A549 (cell line): Measurements from ENCODE around the gene LMOD1. TPM values are rescaled to one million over a fixed set of nuclear protein-coding genes. Genes with fewer than 3 reads are reported as not detected.

Experiments used
- ATAC-seq, 2 experiments: fragments of 200-7000 bp in 1 of 2; fragments of >200 bp in 1 of 2; cut with Nextera tagmentation in 1 of 2; cut with Tn5 transposase in 1 of 2; 3 replicates each; pipeline versions ENCODE4 v1.8.0 to v1.9.1; 2018 to 2020; ENCODE audit warnings: mild to moderate bottlenecking in 1 of 2, moderate library complexity in 1 of 2
- CTCF ChIA-PET: fragments of 300-600 bp; sonication (Branson Sonifier 250); formaldehyde crosslinking; extraction: SDS; loops from one replicate; lab custom pipeline; 2021; ENCODE audit warnings: antibody characterized with exemption, inconsistent platforms; lab: Yijun Ruan, JAX
- POLR2A ChIA-PET: fragments of 350-600 bp; formaldehyde crosslinking; extraction: SDS; loops from one replicate; lab custom pipeline; 2021; ENCODE audit warnings: antibody characterized with exemption, inconsistent platforms; lab: Yijun Ruan, JAX
- DNase-seq, 2 experiments: peaks; one replicate each; pipeline versions ENCODE4 v3.0.0 to v3.0.0-alpha.2; 2011 to 2016; ENCODE audit warnings: low read depth in 1 of 2, low spot score in 1 of 2
- FAIRE-seq: peaks from 2 replicates; lab custom pipeline; 2011; peaks lifted over from hg19 to GRCh38; lab: Jason Lieb, UNC
- H3K27ac ChIP-seq, 2 experiments: fragments of >200 bp; sonication (Bioruptor Twin); formaldehyde crosslinking; 3 replicates each; pipeline ENCODE4 v1.5.1; 2016 to 2017
- H3K4me1 ChIP-seq: fragments of >200 bp; sonication (Bioruptor Twin); formaldehyde crosslinking; 3 replicates; pipeline ENCODE4 v1.6.1; 2016
- H3K4me2 ChIP-seq: fragments of >200 bp; sonication (Bioruptor Twin); formaldehyde crosslinking; 3 replicates; pipeline ENCODE4 v1.6.1; 2016
- H3K4me3 ChIP-seq: fragments of >200 bp; sonication (Bioruptor Twin); formaldehyde crosslinking; 3 replicates; pipeline ENCODE4 v1.5.1; 2016
- H3K9me3 ChIP-seq: fragments of >200 bp; sonication (Bioruptor Twin); formaldehyde crosslinking; 3 replicates; pipeline ENCODE4 v1.6.1; 2016
- BHLHE40 ChIP-seq: IDR thresholded peaks from 2 replicates; pipeline ENCODE4 v1.6.1; 2012; ENCODE audit warnings: low read depth, low read length, inconsistent platforms
- CBX2 ChIP-seq: fragments of 200-600 bp; sonication (generic); IDR thresholded peaks from 2 replicates; pipeline ENCODE4 v1.6.1; 2016; ENCODE audit warnings: low read depth, mild to moderate bottlenecking, borderline replicate concordance
- CHD2 ChIP-seq: fragments of 150-350 bp; IDR thresholded peaks from 2 replicates; pipeline ENCODE4 v1.6.1; 2014; ENCODE audit warnings: low read length; ENCODE audit not compliant: partially characterized antibody
- CHD4 ChIP-seq: fragments of 200-600 bp; sonication (generic); IDR thresholded peaks from 2 replicates; pipeline ENCODE4 v1.6.1; 2016; ENCODE audit warnings: antibody characterized with exemption, mild to moderate bottlenecking, borderline replicate concordance
- ESRRA ChIP-seq: fragments of 150-350 bp; IDR thresholded peaks from 2 replicates; pipeline ENCODE4 v1.6.1; 2014; ENCODE audit warnings: mild to moderate bottlenecking, low read length, borderline replicate concordance
- FOSB ChIP-seq: fragments of 250-450 bp; sonication (Bioruptor Pico); IDR thresholded peaks from 2 replicates; pipeline ENCODE4 v1.5.0; 2020; ENCODE audit warnings: mild to moderate bottlenecking, moderate library complexity
- FOXS1 ChIP-seq: fragments of 250-450 bp; sonication (Bioruptor Pico); IDR thresholded peaks from 2 replicates; pipeline ENCODE4 v1.5.0; 2020; ENCODE audit warnings: mild to moderate bottlenecking, moderate library complexity
- HES2 ChIP-seq: fragments of >200 bp; sonication (Bioruptor Twin); formaldehyde crosslinking; IDR thresholded peaks from 2 replicates; pipeline ENCODE4 v1.6.1; 2016
- HEYL ChIP-seq: fragments of 250-450 bp; sonication (Bioruptor Pico); IDR thresholded peaks from 2 replicates; pipeline ENCODE4 v1.8.0; 2021; ENCODE audit warnings: mild to moderate bottlenecking, moderate library complexity
- HOXB13 ChIP-seq: fragments of 250-450 bp; sonication (Bioruptor Pico); IDR thresholded peaks from 2 replicates; pipeline ENCODE4 v1.5.0; 2020; ENCODE audit warnings: low read depth, mild to moderate bottlenecking, moderate library complexity
- HOXB5 ChIP-seq: fragments of 250-450 bp; sonication (Bioruptor Pico); IDR thresholded peaks from 2 replicates; pipeline ENCODE4 v1.5.0; 2020; ENCODE audit warnings: mild to moderate bottlenecking, moderate library complexity
- JUN ChIP-seq, 2 experiments: fragments of >200 bp; sonication (Bioruptor Twin); formaldehyde crosslinking; IDR thresholded peaks; 2 replicates in 1 of 2; 3 replicates in 1 of 2; pipeline ENCODE4 v1.6.1; 2016 to 2017
- JUNB ChIP-seq: fragments of >200 bp; sonication (Bioruptor Twin); formaldehyde crosslinking; IDR thresholded peaks from 2 replicates; pipeline ENCODE4 v1.6.1; 2016
- KDM5A ChIP-seq: fragments of 200-600 bp; sonication (generic); IDR thresholded peaks from 2 replicates; pipeline ENCODE4 v1.6.1; 2016; ENCODE audit warnings: antibody characterized with exemption, mild to moderate bottlenecking
- MAFK ChIP-seq: fragments of 450-650 bp; IDR thresholded peaks from 2 replicates; pipeline ENCODE4 v1.6.1; 2014; ENCODE audit not compliant: partially characterized antibody
- NPAS2 ChIP-seq: fragments of 250-450 bp; sonication (Bioruptor Pico); IDR thresholded peaks from 2 replicates; pipeline ENCODE4 v1.8.0; 2022; ENCODE audit warnings: mild to moderate bottlenecking, moderate library complexity, borderline replicate concordance
- NR3C1 ChIP-seq: fragments of >200 bp; sonication (Bioruptor Twin); formaldehyde crosslinking; IDR thresholded peaks from 3 replicates; pipeline ENCODE4 v1.6.1; 2017
- PHF8 ChIP-seq: fragments of 200-600 bp; sonication (generic); IDR thresholded peaks from 2 replicates; pipeline ENCODE4 v1.6.1; 2016; ENCODE audit warnings: low read depth, mild to moderate bottlenecking, antibody characterized with exemption, moderate library complexity, borderline replicate concordance
- POLR2A ChIP-seq: IDR thresholded peaks from 2 replicates; pipeline ENCODE4 v1.6.1; 2012; ENCODE audit warnings: mild to moderate bottlenecking, low read length
- POLR2AphosphoS2 ChIP-seq: conservative IDR thresholded peaks from 2 replicates; pipeline ENCODE4 v1.6.1; 2012; ENCODE audit warnings: low read length, improper control_type of control experiment, inconsistent platforms
- RFX5 ChIP-seq: fragments of 450-650 bp; IDR thresholded peaks from 2 replicates; pipeline ENCODE4 v1.7.1; 2014; ENCODE audit warnings: antibody characterized with exemption, mild to moderate bottlenecking, moderate library complexity
- RNF2 ChIP-seq: fragments of 200-600 bp; sonication (generic); IDR thresholded peaks from 2 replicates; pipeline ENCODE4 v1.6.1; 2016; ENCODE audit warnings: low read depth, mild to moderate bottlenecking, antibody characterized with exemption, moderate library complexity, borderline replicate concordance
- SREBF2 ChIP-seq: fragments of 450-650 bp; IDR thresholded peaks from 2 replicates; pipeline ENCODE4 v1.6.1; 2014; ENCODE audit warnings: mild to moderate bottlenecking, moderate library complexity
- TFCP2L1 ChIP-seq: fragments of 250-450 bp; sonication (Bioruptor Pico); IDR thresholded peaks from 2 replicates; pipeline ENCODE4 v1.5.0; 2021; ENCODE audit warnings: mild to moderate bottlenecking
- TP53 ChIP-seq: fragments of 250-450 bp; sonication (Bioruptor Pico); IDR thresholded peaks from 2 replicates; pipeline ENCODE4 v1.5.0; 2021; ENCODE audit warnings: mild to moderate bottlenecking, moderate library complexity
- ZSCAN20 ChIP-seq: fragments of 250-450 bp; sonication (Bioruptor Pico); IDR thresholded peaks from 2 replicates; pipeline ENCODE4 v1.8.0; 2022; ENCODE audit warnings: mild to moderate bottlenecking, moderate library complexity
- WGBS: methylation state at CpG from one replicate; pipeline ENCODE4 v1.1.6; 2017; ENCODE audit errors: missing lambda C conversion rate; 5-methylcytosine and 5-hydroxymethylcytosine counted together
- polyA plus RNA-seq, 4 experiments: library from polyadenylated mRNA; depleted of rRNA in 3 of 4; stranded (reverse); fragments of >200 nt; fragmentation: RNase III in 1 of 4; extraction: RNeasy Plus Mini Kit Qiagen cat#74134 plus additional on column Dnase treatment in 1 of 4; gene quantifications; 2 replicates in 3 of 4; 3 replicates in 1 of 4; pipeline ENCODE4 v1.2.3, GENCODE V29; 2011 to 2017
- TF ChIP-seq, protein P1 (sequence below): fragments of >200 bp; sonication (Bioruptor Twin); formaldehyde crosslinking; IDR thresholded peaks from 3 replicates; pipeline ENCODE4 v1.5.1; 2016
- TF ChIP-seq, protein P2 (sequence below): fragments of 250-450 bp; sonication (Bioruptor Pico); IDR thresholded peaks from 2 replicates; pipeline ENCODE4 v1.5.0; 2021; ENCODE audit warnings: mild to moderate bottlenecking, moderate library complexity, borderline replicate concordance
- TF ChIP-seq, protein P3 (sequence below): fragments of 450-650 bp; IDR thresholded peaks from 2 replicates; pipeline ENCODE4 v1.6.1; 2014; ENCODE audit warnings: antibody characterized with exemption
- TF ChIP-seq, protein P4 (sequence below): IDR thresholded peaks from 2 replicates; pipeline ENCODE4 v1.6.1; 2012

Gene LMOD1
- polyA plus RNA-seq, 2 of the 4 experiments (the other 2 are of a cell fraction) = not detected

GRCh38 chr1:201947697-201948008 lies 1.3 kb upstream of the LMOD1 start:
- H3K27ac ChIP-seq = no peak overlapping the region
- no peak for FAIRE-seq
- ChIA-PET CTCF (interaction anchor here (12.2 kb wide), 1 partner anchor 52 kb away, joined by 124 read pairs; no protein-coding TSS in a partner anchor), POLR2A (no interaction called here)
- peak; percentile 47 to 67; a peak in 4 of 6 replicates for ATAC-seq
- H3K4me3 ChIP-seq = no peak overlapping the region
- WGBS = 17% methylated on average over 3 of the region's 3 CpGs
- no peaks in the 10 kb centered on the region for H3K4me1 ChIP-seq
- H3K4me2 ChIP-seq = no peak overlapping the region
- H3K9me3 ChIP-seq = no peaks in the 10 kb centered on the region
- no peak for TF ChIP-seq HOXB5 (CRISPR knock-in tag)
- TF ChIP-seq FOSB (CRISPR knock-in tag) = no peak
- no peak for TF ChIP-seq HES2
- no peak for DNase-seq

DNA sequence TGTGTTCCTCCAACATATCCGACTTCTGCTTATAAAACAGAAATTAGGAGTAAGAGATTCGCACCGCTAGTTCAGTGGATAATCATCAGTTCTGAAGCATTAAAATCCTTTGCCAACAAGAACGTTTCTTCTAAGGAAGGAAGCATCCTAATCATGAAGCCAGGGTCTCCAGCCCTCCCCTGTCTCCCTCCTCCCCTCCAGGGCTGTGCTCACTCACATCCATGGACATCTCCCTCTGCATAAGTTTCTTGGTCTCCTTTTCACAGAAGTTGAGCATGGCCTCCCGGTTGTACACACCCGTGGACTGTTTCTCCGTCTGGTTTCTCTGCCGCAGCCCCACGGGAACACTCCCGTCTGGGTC lies 505 bp downstream of the LMOD1 start:
- Histone ChIP-seq H3K27ac (no peak overlapping the region), H3K4me2 (no peak overlapping the region), H3K9me3 (no peaks in the 10 kb centered on the region), H3K4me3 (no peak overlapping the region), H3K4me1 (no peaks in the 10 kb centered on the region)
- ChIA-PET CTCF (interaction anchor here (0.8 to 4.6 kb wide), 11 partner anchors 9 to 49 kb away, joined by 3 to 37 read pairs (median 4); partner anchors contain the start of gene TIMM17A), POLR2A (interaction anchor here (0.6 kb wide), 1 partner anchor 785 kb away, joined by 3 read pairs; no protein-coding TSS in a partner anchor)
- DNase-seq (no peak), ATAC-seq (no peak; a peak in 1 of 6 replicates), FAIRE-seq (no peak)
- WGBS = 43% methylated on average over 10 of the region's 10 CpGs
- TF ChIP-seq POLR2A (no peak), NR3C1 (no peak), MAFK (no peak), HOXB5 (CRISPR knock-in tag) (no peak), CBX2 (no peak), ESRRA (no peak), HEYL (no peak), PHF8 (no peak), ZSCAN20 (CRISPR knock-in tag) (no peak), TFCP2L1 (CRISPR knock-in tag) (no peak), KDM5A (no peak), CHD2 (no peak), JUN (IDR thresholded peaks at IDR 0.05) (no peak), RFX5 (no peak), FOXS1 (CRISPR knock-in tag) (no peak)

DNA sequence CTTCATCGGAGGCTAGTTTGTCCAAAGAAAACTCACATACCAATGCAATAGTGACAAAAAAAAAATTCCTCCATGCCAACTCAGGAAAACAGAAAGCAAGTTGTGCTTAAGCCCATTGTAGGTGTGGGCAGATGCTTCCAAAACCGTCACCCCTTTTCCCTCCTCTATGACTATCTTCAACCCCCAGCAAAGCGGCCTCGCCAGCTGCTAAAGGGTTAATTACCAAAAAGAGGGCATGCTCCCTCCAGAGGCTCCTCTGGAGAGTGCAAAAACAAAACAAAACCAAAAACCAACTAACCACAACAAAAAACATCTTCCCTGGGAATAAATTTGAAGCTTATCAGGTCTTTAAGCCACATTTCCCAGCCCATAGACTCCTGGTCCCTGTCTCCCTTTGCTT lies 1.2 kb downstream of the LMOD1 start:
- ChIA-PET CTCF (interaction anchor here (0.8 to 4.6 kb wide), 11 partner anchors 9 to 68 kb away, joined by 3 to 37 read pairs (median 4); partner anchors contain the start of gene TIMM17A), POLR2A (interaction anchor here (0.6 kb wide), 1 partner anchor 784 kb away, joined by 3 read pairs; no protein-coding TSS in a partner anchor)
- FAIRE-seq = no peak
- H3K4me3 ChIP-seq = no peak overlapping the region
- no peaks in the 10 kb centered on the region for H3K4me1 ChIP-seq
- no peak for DNase-seq
- no peaks in the 10 kb centered on the region for H3K9me3 ChIP-seq
- WGBS = 76% methylated on average over 4 of the region's 4 CpGs
- no peak overlapping the region for H3K27ac ChIP-seq
- ATAC-seq = peak in 1 of 2 experiments; percentile 21; a peak in 1 of 6 replicates
- H3K4me2 ChIP-seq = no peak overlapping the region
- TF ChIP-seq, protein P1, sequence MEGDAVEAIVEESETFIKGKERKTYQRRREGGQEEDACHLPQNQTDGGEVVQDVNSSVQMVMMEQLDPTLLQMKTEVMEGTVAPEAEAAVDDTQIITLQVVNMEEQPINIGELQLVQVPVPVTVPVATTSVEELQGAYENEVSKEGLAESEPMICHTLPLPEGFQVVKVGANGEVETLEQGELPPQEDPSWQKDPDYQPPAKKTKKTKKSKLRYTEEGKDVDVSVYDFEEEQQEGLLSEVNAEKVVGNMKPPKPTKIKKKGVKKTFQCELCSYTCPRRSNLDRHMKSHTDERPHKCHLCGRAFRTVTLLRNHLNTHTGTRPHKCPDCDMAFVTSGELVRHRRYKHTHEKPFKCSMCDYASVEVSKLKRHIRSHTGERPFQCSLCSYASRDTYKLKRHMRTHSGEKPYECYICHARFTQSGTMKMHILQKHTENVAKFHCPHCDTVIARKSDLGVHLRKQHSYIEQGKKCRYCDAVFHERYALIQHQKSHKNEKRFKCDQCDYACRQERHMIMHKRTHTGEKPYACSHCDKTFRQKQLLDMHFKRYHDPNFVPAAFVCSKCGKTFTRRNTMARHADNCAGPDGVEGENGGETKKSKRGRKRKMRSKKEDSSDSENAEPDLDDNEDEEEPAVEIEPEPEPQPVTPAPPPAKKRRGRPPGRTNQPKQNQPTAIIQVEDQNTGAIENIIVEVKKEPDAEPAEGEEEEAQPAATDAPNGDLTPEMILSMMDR = no peak
- TF ChIP-seq JUNB (no peak), POLR2AphosphoS2 (no peak), FOXS1 (CRISPR knock-in tag) (no peak), CHD4 (no peak), TP53 (CRISPR knock-in tag) (no peak), JUN (IDR thresholded peaks at IDR 0.05) (no peak), HOXB13 (CRISPR knock-in tag) (no peak), NPAS2 (no peak), SREBF2 (no peak), HEYL (no peak), BHLHE40 (no peak), RFX5 (no peak), RNF2 (no peak)
- TF ChIP-seq, protein P2, sequence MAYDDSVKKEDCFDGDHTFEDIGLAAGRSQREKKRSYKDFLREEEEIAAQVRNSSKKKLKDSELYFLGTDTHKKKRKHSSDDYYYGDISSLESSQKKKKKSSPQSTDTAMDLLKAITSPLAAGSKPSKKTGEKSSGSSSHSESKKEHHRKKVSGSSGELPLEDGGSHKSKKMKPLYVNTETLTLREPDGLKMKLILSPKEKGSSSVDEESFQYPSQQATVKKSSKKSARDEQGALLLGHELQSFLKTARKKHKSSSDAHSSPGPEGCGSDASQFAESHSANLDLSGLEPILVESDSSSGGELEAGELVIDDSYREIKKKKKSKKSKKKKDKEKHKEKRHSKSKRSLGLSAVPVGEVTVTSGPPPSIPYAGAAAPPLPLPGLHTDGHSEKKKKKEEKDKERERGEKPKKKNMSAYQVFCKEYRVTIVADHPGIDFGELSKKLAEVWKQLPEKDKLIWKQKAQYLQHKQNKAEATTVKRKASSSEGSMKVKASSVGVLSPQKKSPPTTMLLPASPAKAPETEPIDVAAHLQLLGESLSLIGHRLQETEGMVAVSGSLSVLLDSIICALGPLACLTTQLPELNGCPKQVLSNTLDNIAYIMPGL = no peak
- TF ChIP-seq, protein P3, sequence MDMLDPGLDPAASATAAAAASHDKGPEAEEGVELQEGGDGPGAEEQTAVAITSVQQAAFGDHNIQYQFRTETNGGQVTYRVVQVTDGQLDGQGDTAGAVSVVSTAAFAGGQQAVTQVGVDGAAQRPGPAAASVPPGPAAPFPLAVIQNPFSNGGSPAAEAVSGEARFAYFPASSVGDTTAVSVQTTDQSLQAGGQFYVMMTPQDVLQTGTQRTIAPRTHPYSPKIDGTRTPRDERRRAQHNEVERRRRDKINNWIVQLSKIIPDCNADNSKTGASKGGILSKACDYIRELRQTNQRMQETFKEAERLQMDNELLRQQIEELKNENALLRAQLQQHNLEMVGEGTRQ = no peak
- TF ChIP-seq, protein P4, sequence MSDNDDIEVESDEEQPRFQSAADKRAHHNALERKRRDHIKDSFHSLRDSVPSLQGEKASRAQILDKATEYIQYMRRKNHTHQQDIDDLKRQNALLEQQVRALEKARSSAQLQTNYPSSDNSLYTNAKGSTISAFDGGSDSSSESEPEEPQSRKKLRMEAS = no peak
